Stimulated activated effector memory CD8-positive, alpha-beta T cell treated with anti-CD3 and anti-CD28 coated beads, Interleukin-12 subunit alpha, Interleukin-12 subunit beta, amount 100 ng/mL, for 72 hours (primary cell): ENCODE measurements around the gene COX5A.

Source experiments
- ATAC-seq: fragments of 150-1000 bp; cut with Tn5 transposase; 2 replicates; pipeline ENCODE4 v1.10.0; 2021
- DNase-seq, 2 donors: peaks; one replicate each; pipeline ENCODE4 v3.0.0; 2021 to 2022; ENCODE audit warnings: low spot score in 2 of 2
- H3K27ac Mint-ChIP-seq: one replicate; pipeline ENCODE4 v1.8.0; 2022; ENCODE audit warnings: mild to moderate bottlenecking, mixed read lengths
- H3K36me3 Mint-ChIP-seq: one replicate; pipeline ENCODE4 v1.8.0; 2022; ENCODE audit warnings: mild to moderate bottlenecking, mixed read lengths
- H3K4me1 Mint-ChIP-seq: one replicate; pipeline ENCODE4 v1.8.0; 2022; ENCODE audit warnings: mixed read lengths
- H3K4me3 Mint-ChIP-seq: one replicate; pipeline ENCODE4 v1.8.0; 2022; ENCODE audit warnings: mild to moderate bottlenecking, mixed read lengths
- H3K9me3 Mint-ChIP-seq: one replicate; pipeline ENCODE4 v1.8.0; 2022; ENCODE audit warnings: mixed read lengths

COX5A gene

GRCh38 chr15:74873036-74873755 lies 64.7 kb downstream of the COX5A start, which contains the start of gene SCAMP2:
TSS of gene SCAMP2 (minus strand) at chr15:74873365. CDS start at chr15:74873255, 110 bp downstream.
- Mint-ChIP-seq H3K4me1 (peaks cover 59% of the 10 kb centered on the region), H3K4me3 (peak within 1 kb of the TSS; percentile 100), H3K9me3 (no peaks in the 10 kb centered on the region), H3K36me3 (peaks cover 44% of the 10 kb centered on the region), H3K27ac (peak within 1 kb of the TSS; percentile 98)
- ATAC-seq (peak; percentile 87), DNase-seq (peak; percentile 86 to 97)

- Mint-ChIP-seq H3K36me3 (peaks cover 49% of the 10 kb centered on the region), H3K27ac (peak overlapping the region; percentile 98), H3K4me3 (peak overlapping the region; percentile 100), H3K9me3 (no peaks in the 10 kb centered on the region), H3K4me1 (peaks cover 64% of the 10 kb centered on the region)
- DNase-seq (no peak), ATAC-seq (no peak)
Measured at GRCh38 chr15:74872702-74873035, 65.2 kb downstream of the COX5A start.

- Mint-ChIP-seq H3K4me3 (peak overlapping the region; percentile 100), H3K36me3 (peaks cover 70% of the 10 kb centered on the region), H3K9me3 (no peaks in the 10 kb centered on the region), H3K27ac (peak overlapping the region; percentile 93), H3K4me1 (peaks cover 78% of the 10 kb centered on the region)
- no peak for ATAC-seq
- DNase-seq, result no peak
Measured at GRCh38 chr15:74870436-74871215, 67.2 kb downstream of the COX5A start.
